Measurements from ENCODE around the gene CCDC8.
"Not testable (repeated sequence)": the region's sequence is repeated elsewhere in the genome, so short reads cannot be mapped to it uniquely, and the experiment has no call there.

CCDC8 gene

DNA sequence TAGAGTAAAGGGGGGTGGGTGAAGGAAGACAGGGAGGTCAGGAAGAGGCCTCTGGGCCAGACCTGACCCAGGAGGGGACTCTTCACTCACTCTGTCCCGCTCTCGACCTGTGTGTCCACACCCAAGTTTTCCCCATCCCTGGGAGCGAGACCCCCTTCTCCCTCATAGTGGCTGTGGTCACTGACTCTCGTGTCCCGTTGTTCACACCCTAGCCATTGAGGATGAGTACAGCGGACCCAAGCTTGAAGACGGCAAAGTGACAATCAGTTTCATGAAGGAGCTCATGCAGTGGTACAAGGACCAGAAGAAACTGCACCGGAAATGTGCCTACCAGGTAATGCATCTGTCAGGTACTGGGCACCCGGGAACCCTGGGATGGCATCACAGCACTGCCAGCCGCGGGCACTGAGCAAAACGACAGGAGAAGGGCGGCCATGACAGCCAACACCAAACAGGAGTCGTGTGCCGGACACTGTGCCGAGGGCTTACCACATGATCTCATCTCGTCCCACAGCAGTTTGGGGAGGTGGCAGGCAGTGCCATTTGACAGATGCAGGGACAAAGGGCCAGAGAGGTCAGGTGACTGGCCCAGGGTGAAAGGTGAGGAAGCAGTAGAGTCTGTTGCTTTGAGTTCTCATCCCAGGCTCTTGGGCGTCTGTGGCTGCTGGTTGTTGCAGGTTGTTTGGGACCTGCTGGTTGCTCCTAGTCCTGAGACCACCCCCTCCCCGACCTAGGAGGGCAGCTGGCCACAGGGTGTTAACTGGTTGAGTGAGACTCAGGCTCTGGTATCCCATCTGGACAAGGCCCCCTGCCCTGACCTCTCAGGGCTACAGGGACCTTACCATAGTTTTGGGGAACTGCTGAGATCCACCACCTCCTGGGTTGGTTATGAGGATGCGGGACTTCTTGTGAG is 36.9 kb downstream of the CCDC8 start:
- DNase-seq = no peak

DNA sequence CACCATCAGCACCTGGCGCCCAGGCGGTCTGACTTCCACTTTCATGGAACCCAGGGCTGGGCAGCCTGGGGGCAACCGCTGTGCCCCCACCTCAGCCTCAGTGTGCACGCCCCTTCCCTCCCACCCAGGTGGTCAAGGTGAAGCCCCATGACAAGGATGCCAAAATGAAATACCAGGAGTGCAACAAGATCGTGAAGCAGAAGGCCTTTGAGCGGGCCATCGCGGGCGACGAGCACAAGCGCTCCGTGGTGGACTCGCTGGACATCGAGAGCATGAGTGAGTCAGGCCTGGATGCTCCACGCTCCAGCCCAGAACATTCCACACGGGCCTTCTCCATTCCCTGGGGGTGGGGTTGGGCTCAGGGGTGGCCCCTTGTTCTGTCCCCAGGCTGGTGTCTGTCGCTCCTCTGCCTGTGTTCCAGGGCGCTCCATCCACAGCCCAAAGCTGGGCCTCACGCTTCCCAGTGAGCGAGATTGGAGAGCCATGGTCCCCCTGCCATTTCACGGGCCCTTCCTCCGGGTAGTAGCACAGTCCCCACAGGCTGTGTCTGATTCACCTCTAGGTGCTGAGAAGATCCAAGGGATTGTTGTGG is 37.8 kb downstream of the CCDC8 start:
- DNase-seq = not testable (repeated sequence)

- DNase-seq = no peak
Measured at GRCh38 chr19:46374536-46375475, 38.6 kb downstream of the CCDC8 start.

GRCh38 chr19:46373491-46374359 is 39.6 kb downstream of the CCDC8 start:
- no peak for DNase-seq

GRCh38 chr19:46372901-46373490 is 40.4 kb downstream of the CCDC8 start:
- no peak for DNase-seq

GRCh38 chr19:46371371-46371901 is 41.9 kb downstream of the CCDC8 start:
- DNase-seq = no peak

DNA sequence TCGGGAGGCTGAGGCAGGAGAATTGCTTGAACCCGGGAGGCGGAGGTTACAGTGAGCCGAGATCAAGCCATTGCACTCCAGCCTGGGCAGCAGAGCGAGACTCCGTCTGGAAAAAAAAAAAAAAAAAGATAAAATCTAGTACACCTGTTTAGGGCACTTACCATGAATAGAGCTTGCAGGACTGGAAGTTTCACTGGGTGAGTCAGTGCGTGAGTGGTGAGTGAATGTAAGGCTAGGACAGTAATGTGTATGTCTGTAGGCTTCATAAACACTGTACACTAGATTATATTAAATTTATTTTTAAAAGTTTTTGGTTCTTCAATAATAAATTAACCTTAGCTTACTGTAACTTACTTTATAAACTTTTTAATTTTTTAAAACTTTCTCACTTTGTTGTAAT is 43.5 kb downstream of the CCDC8 start:
- no peak for DNase-seq

DNA sequence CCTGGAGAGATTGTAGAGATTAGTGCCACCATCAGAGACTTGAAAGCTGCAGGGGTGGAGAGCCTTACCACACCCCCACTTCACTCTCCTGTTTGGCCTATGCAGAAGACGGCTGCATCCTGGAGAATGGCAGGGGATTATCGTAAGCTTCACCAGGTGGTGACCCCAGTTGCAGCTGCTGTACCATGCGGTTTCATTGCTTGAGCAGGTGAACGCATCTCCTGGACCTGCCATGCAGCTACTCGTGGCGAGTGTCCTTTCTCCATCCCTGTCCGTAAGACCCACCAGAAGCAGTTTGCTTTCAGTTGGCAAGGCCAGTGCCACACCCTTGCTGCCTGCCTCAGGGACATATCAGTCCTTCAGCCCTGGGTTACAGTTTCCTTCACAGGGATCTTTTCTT is 45.2 kb downstream of the CCDC8 start:
- no peak for DNase-seq

GRCh38 chr19:46367426-46367825 is 45.9 kb downstream of the CCDC8 start:
- no peak for DNase-seq

GRCh38 chr19:46366620-46367292 is 46.6 kb downstream of the CCDC8 start:
- no peak for DNase-seq

DNA sequence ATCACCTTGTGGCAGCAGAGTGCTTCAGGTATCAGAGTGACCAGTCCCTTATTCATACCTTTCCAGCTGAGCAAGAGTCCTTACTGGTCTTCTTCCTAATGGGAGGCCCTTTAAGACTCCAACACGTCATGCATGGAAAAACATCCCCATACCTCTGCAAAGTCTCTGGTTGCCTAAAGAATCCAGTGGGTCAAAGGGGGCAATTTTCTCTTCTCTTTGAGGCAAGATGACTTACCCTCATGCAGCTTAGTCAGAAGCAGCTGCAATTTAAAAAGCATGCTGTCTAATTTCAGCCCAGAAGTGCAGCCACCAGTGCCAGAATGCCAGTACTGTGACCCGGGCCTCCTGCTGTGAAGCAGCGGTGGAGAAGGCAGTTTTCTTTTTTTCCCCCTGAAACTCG is 47.8 kb downstream of the CCDC8 start:
- no peak for DNase-seq

- DNase-seq = no peak
Measured at GRCh38 chr19:46364359-46364758, 49.0 kb downstream of the CCDC8 start.

GRCh38 chr19:46361915-46362314 is 51.4 kb downstream of the CCDC8 start:
- DNase-seq = no peak
